ENCODE measurements around the gene NXNL1. TPM values are rescaled to one million over a fixed set of nuclear protein-coding genes. Genes with fewer than 3 reads are reported as not detected.

Gene NXNL1
- total RNA-seq, 2 experiments from 2014 or later: not detected

- Mint-ChIP-seq H3K9me3 (peaks cover 3% of the 10 kb centered on the region), H3K4me1 (ENCODE audit: low read depth) (peaks cover 14% of the 10 kb centered on the region), H3K27ac (no peak within 1 kb of the TSS), H3K4me3 (peak within 1 kb of the TSS; percentile 27), H3K36me3 (ENCODE audit: low read depth) (no peaks in the 10 kb centered on the region), H3K27me3 (ENCODE audit: low read depth) (peaks cover 12% of the 10 kb centered on the region)
- DNase-seq: peak; percentile 80
- CTCF ChIA-PET: interaction anchor here (0.5 to 1.3 kb wide), 7 partner anchors 11 to 700 kb away, joined by 3 to 4 read pairs (median 4); no protein-coding TSS in a partner anchor
- intact Hi-C loops (cut with micrococcal nuclease): loop anchor here (1.0 to 2.0 kb wide), 2 partner anchors 24 to 53 kb away; no protein-coding TSS in a partner anchor
Measured at GRCh38 chr19:17448131-17448967, 12.4 kb downstream of the NXNL1 start, which contains the start of gene TMEM221. TSS of gene TMEM221 (minus strand) at chr19:17448668. CDS start at chr19:17448462, 206 bp downstream.

- H3K36me3 Mint-ChIP-seq (ENCODE audit: low read depth): no peaks in the 10 kb centered on the region
- intact Hi-C loops (cut with micrococcal nuclease): loop anchor here (1.0 to 2.0 kb wide), 2 partner anchors 23 to 52 kb away; no protein-coding TSS in a partner anchor
- no peak for DNase-seq
- CTCF ChIA-PET: interaction anchor here (0.5 to 0.6 kb wide), 2 partner anchors 14 to 294 kb away, joined by 4 read pairs; no protein-coding TSS in a partner anchor
- peaks cover 3% of the 10 kb centered on the region for H3K9me3 Mint-ChIP-seq
- H3K27ac Mint-ChIP-seq: no peak overlapping the region
- H3K4me3 Mint-ChIP-seq: no peak overlapping the region
- H3K4me1 Mint-ChIP-seq (ENCODE audit: low read depth): peaks cover 13% of the 10 kb centered on the region
- peaks cover 11% of the 10 kb centered on the region for H3K27me3 Mint-ChIP-seq (ENCODE audit: low read depth)
Measured at GRCh38 chr19:17447704-17448130, 13.0 kb downstream of the NXNL1 start.

GRCh38 chr19:17445526-17446165, 15.1 kb downstream of the NXNL1 start:
- CTCF ChIA-PET: interaction anchor here (0.6 to 1.1 kb wide), 2 partner anchors 26 to 977 kb away, joined by 3 to 4 read pairs; partner anchors contain the start of gene MVB12A
- Mint-ChIP-seq H3K27ac (no peak overlapping the region), H3K4me3 (no peak overlapping the region)

GRCh38 chr19:17441241-17442021, 19.3 kb downstream of the NXNL1 start:
- no peaks in the 10 kb centered on the region for H3K36me3 Mint-ChIP-seq (ENCODE audit: low read depth)
- intact Hi-C loops (cut with micrococcal nuclease): loop anchor here (1.0 kb wide), 1 partner anchor 25 kb away; no protein-coding TSS in a partner anchor
- no peaks in the 10 kb centered on the region for H3K4me1 Mint-ChIP-seq (ENCODE audit: low read depth)
- DNase-seq: peak; percentile 31
- H3K4me3 Mint-ChIP-seq: no peak overlapping the region
- CTCF ChIA-PET: interaction anchor here (0.6 to 1.3 kb wide), 10 partner anchors 9 to 1127 kb away, joined by 3 to 6 read pairs (median 3); no protein-coding TSS in a partner anchor
- no peak overlapping the region for H3K27ac Mint-ChIP-seq
- no peaks in the 10 kb centered on the region for H3K9me3 Mint-ChIP-seq
- H3K27me3 Mint-ChIP-seq (ENCODE audit: low read depth): no peaks in the 10 kb centered on the region

More at GRCh38 chr19:17445526-17446165, 15.1 kb downstream of the NXNL1 start:
- peaks cover 10% of the 10 kb centered on the region for H3K4me1 Mint-ChIP-seq (ENCODE audit: low read depth)
- peaks cover 11% of the 10 kb centered on the region for H3K27me3 Mint-ChIP-seq (ENCODE audit: low read depth)
- no peaks in the 10 kb centered on the region for H3K36me3 Mint-ChIP-seq (ENCODE audit: low read depth)
- intact Hi-C loops (cut with micrococcal nuclease): no loop called here
- H3K9me3 Mint-ChIP-seq: peaks cover 3% of the 10 kb centered on the region
- no peak for DNase-seq

- H3K27me3 Mint-ChIP-seq (ENCODE audit: low read depth): no peaks in the 10 kb centered on the region
- H3K4me1 Mint-ChIP-seq (ENCODE audit: low read depth): no peaks in the 10 kb centered on the region
- intact Hi-C loops (cut with micrococcal nuclease): no loop called here
- DNase-seq: no peak
- CTCF ChIA-PET: interaction anchor here (0.7 to 1.3 kb wide), 4 partner anchors 10 to 42 kb away, joined by 3 read pairs; no protein-coding TSS in a partner anchor
- H3K27ac Mint-ChIP-seq: no peak overlapping the region
- H3K9me3 Mint-ChIP-seq: no peaks in the 10 kb centered on the region
- H3K4me3 Mint-ChIP-seq: no peak overlapping the region
- H3K36me3 Mint-ChIP-seq (ENCODE audit: low read depth): no peaks in the 10 kb centered on the region
Measured at GRCh38 chr19:17436874-17437267, 23.9 kb downstream of the NXNL1 start.

GRCh38 chr19:17436094-17436873, 24.4 kb downstream of the NXNL1 start:
- no peak for DNase-seq
- H3K27ac Mint-ChIP-seq: no peak overlapping the region
- H3K4me1 Mint-ChIP-seq (ENCODE audit: low read depth): no peaks in the 10 kb centered on the region
- no peaks in the 10 kb centered on the region for H3K36me3 Mint-ChIP-seq (ENCODE audit: low read depth)
- H3K4me3 Mint-ChIP-seq: no peak overlapping the region
- no peaks in the 10 kb centered on the region for H3K9me3 Mint-ChIP-seq
- intact Hi-C loops (cut with micrococcal nuclease): no loop called here
- H3K27me3 Mint-ChIP-seq (ENCODE audit: low read depth): no peaks in the 10 kb centered on the region
- CTCF ChIA-PET: interaction anchor here (0.7 to 1.1 kb wide), 3 partner anchors 11 to 42 kb away, joined by 3 read pairs; no protein-coding TSS in a partner anchor

GRCh38 chr19:17435218-17435617, 25.5 kb downstream of the NXNL1 start:
- intact Hi-C loops (cut with micrococcal nuclease): no loop called here
- Mint-ChIP-seq H3K36me3 (ENCODE audit: low read depth) (no peaks in the 10 kb centered on the region), H3K27ac (no peak overlapping the region), H3K9me3 (no peaks in the 10 kb centered on the region), H3K4me1 (ENCODE audit: low read depth) (no peaks in the 10 kb centered on the region), H3K27me3 (ENCODE audit: low read depth) (no peaks in the 10 kb centered on the region), H3K4me3 (no peak overlapping the region)
- CTCF ChIA-PET: no interaction called here
- no peak for DNase-seq

- Mint-ChIP-seq H3K27ac (no peak overlapping the region), H3K4me1 (ENCODE audit: low read depth) (no peaks in the 10 kb centered on the region), H3K36me3 (ENCODE audit: low read depth) (no peaks in the 10 kb centered on the region), H3K9me3 (no peaks in the 10 kb centered on the region), H3K27me3 (ENCODE audit: low read depth) (no peaks in the 10 kb centered on the region), H3K4me3 (no peak overlapping the region)
- DNase-seq: no peak
- intact Hi-C loops (cut with micrococcal nuclease): no loop called here
- CTCF ChIA-PET: interaction anchor here (0.6 to 1.6 kb wide), 2 partner anchors 10 to 65 kb away, joined by 4 to 5 read pairs; no protein-coding TSS in a partner anchor
Measured at GRCh38 chr19:17431417-17431816, 29.3 kb downstream of the NXNL1 start.

- no peaks in the 10 kb centered on the region for H3K9me3 Mint-ChIP-seq
- intact Hi-C loops (cut with micrococcal nuclease): no loop called here
Measured at GRCh38 chr19:17429641-17430113, 31.0 kb downstream of the NXNL1 start.

GRCh38 chr19:17424743-17425365, 35.9 kb downstream of the NXNL1 start:
- DNase-seq: peak; percentile 69
- H3K4me3 Mint-ChIP-seq: no peak overlapping the region
- H3K27ac Mint-ChIP-seq: no peak overlapping the region
- no peaks in the 10 kb centered on the region for H3K9me3 Mint-ChIP-seq
- H3K36me3 Mint-ChIP-seq (ENCODE audit: low read depth): no peaks in the 10 kb centered on the region
- no peaks in the 10 kb centered on the region for H3K27me3 Mint-ChIP-seq (ENCODE audit: low read depth)
- intact Hi-C loops (cut with micrococcal nuclease): loop anchor here (1.0 to 2.0 kb wide), 2 partner anchors 24 to 41 kb away; partner anchors contain the start of gene TMEM221
- H3K4me1 Mint-ChIP-seq (ENCODE audit: low read depth): peaks cover 7% of the 10 kb centered on the region
- CTCF ChIA-PET: interaction anchor here (1.1 kb wide), 1 partner anchor 22 kb away, joined by 3 read pairs; no protein-coding TSS in a partner anchor

More at GRCh38 chr19:17429641-17430113, 31.0 kb downstream of the NXNL1 start:
- DNase-seq: no peak
- Mint-ChIP-seq H3K27me3 (ENCODE audit: low read depth) (no peaks in the 10 kb centered on the region), H3K36me3 (ENCODE audit: low read depth) (no peaks in the 10 kb centered on the region), H3K27ac (no peak overlapping the region), H3K4me1 (ENCODE audit: low read depth) (peaks cover 2% of the 10 kb centered on the region), H3K4me3 (no peak overlapping the region)
- CTCF ChIA-PET: interaction anchor here (0.8 to 1.6 kb wide), 3 partner anchors 10 to 44 kb away, joined by 4 read pairs; partner anchors contain the start of gene MVB12A

Data from activated naive CD4-positive, alpha-beta T cell treated with anti-CD3 and anti-CD28 coated beads for 36 hours (primary cell).